Eye (tissue), 1 donor: ENCODE results near the gene WDR74.
"Not testable (repeated sequence)": the region's sequence is repeated elsewhere in the genome, so short reads cannot be mapped to it uniquely, and the experiment has no call there.

ENCODE experiments used
- DNase-seq: peaks from one replicate; pipeline ENCODE4 v3.0.0-alpha.2; 2015

WDR74 gene

DNA sequence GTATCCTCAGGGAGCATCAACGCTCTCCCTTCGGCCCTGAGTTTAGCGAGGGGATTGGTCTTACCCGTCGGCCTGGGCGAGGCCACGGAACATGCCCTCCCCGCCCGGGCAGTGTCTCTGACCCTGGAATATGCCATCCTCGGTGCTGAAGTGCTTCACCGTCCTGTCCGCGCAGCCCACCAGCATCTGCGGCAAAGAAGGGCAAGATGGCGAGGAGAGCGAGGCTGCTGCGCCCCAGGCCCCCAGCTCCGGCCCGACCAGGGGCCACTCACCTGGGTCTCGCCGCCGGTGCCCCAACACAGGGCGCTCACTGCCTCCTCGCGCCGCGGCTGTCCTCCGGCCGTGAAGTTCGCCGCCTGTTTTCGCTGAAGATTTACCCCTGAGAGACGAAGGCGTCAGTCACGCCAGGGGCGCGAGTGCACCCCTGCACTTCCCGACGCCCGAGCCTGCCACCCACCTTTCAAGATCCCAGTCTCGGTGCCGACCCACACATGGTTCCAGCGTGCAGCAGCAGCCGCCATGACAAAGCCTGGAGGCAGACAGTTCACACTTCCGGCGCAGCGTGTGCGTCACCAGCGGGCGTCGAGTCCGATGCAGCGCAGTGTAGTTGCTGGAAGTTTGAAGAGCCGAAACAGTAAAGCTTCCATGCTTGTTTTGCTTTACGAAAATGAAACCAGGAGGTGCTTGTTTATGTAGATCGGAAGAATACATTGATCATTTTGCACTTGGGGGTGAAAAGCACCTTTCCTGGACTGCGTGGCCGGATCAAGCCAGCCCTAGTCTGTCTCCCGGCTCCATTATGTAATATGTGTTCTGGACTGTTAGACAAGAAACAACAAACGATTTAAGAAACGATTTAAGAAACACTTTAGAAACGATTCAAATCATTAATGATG is at the start of gene WDR74:
Gene WDR74, minus strand, starts transcription at position 541 of the 896 bp plus-strand sequence. Its CDS starts 20 bp downstream, at position 521.
- peak; percentile 98 for DNase-seq

DNA sequence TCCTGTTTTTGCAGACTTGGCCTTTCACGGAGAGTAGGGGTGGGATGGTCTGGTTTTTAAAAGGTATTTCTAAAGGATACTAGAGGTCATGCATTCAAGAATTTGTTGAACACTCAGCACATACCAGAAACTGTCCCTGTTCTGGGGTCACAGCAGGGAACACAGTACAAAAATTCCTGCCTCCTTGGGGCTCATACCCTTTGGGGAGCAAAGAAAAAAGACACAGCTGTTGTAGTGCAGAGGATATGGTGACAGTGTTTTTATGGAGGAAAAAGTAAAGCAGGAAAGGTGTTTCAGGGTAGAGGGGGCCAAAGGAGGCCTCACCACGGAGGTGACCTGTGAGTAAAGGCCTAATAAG is 49.7 kb upstream of the WDR74 start:
- DNase-seq = no peak

DNA sequence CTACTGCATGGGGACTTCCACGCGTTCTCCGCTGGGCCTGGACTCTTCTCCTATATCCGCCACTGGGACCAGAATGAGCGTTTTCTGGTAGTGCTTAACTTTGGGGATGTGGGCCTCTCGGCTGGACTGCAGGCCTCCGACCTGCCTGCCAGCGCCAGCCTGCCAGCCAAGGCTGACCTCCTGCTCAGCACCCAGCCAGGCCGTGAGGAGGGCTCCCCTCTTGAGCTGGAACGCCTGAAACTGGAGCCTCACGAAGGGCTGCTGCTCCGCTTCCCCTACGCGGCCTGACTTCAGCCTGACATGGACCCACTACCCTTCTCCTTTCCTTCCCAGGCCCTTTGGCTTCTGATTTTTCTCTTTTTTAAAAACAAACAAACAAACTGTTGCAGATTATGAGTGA is 49.0 kb upstream of the WDR74 start:
- DNase-seq = no peak

DNA sequence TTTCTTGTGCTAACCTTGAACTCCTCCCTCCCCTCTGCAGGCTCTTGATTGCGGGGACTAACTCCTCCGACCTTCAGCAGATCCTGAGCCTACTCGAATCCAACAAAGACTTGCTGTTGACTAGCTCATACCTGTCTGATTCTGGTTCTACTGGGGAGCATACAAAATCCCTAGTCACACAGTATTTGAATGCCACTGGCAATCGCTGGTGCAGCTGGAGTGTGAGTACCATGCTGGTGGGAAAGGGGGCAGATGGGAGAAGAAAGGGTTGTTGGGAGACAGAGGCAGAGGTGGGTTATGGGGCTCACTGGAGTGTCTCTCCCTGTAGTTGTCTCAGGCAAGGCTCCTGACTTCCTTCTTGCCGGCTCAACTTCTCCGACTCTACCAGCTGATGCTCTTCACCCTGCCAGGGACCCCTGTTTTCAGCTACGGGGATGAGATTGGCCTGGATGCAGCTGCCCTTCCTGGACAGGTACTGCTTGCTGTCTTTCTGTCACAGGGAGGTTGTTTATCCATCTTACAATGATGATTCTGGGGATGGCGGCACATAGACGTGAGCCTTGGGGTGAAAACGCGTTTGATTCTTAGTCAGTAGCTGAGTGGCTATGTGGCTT is 45.9 kb upstream of the WDR74 start:
- no peak for DNase-seq

- no peak for DNase-seq
Observed at GRCh38 chr11:62883673-62884072, 44.3 kb upstream of the WDR74 start.

DNA sequence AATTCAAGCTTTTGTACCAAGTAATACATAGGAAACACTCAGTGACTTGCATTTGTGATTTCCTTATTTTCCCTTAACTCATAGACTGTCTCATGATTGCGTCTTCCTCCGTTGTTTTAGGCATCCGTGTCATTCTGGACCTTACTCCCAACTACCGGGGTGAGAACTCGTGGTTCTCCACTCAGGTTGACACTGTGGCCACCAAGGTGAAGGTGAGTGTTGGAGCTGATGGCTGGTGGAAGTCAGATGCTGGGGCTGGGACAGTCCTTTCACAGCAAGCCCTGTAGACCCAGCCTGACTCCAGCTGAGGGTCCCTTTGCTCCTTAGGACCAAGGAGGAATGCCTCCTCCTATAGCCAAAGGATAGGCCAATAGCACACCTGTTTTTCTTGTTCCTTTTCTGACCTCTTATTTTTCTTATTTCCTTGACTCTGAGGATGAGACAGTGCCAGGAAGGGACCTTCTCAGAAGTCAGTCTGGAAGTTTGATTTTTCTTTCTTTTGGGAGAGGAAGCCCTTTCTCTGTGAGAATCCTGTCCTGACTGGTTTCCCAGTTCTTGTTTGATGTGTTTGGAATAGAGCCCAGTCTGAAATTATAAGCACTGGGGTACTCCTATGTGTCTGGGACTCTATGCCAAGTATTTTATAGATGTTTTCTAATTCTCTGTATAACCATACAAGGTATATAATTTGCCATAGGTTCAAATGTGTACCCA is 43.6 kb upstream of the WDR74 start:
- no peak for DNase-seq

DNA sequence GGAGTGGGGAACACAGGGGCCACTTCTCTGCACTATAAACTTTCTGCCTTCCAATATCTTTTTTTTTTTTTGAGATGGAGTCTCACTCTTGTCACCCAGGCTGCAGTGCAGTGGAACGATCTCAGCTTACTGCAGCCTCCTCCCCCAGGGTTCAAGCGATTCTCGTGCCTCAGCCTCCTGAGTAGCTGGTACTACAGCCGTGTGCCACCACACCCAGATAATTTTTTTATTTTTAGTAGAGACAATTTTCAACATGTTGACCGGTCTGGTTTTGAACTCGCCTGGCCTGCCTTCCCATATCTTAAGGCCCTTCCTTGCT is 43.0 kb upstream of the WDR74 start:
- DNase-seq = no peak

DNA sequence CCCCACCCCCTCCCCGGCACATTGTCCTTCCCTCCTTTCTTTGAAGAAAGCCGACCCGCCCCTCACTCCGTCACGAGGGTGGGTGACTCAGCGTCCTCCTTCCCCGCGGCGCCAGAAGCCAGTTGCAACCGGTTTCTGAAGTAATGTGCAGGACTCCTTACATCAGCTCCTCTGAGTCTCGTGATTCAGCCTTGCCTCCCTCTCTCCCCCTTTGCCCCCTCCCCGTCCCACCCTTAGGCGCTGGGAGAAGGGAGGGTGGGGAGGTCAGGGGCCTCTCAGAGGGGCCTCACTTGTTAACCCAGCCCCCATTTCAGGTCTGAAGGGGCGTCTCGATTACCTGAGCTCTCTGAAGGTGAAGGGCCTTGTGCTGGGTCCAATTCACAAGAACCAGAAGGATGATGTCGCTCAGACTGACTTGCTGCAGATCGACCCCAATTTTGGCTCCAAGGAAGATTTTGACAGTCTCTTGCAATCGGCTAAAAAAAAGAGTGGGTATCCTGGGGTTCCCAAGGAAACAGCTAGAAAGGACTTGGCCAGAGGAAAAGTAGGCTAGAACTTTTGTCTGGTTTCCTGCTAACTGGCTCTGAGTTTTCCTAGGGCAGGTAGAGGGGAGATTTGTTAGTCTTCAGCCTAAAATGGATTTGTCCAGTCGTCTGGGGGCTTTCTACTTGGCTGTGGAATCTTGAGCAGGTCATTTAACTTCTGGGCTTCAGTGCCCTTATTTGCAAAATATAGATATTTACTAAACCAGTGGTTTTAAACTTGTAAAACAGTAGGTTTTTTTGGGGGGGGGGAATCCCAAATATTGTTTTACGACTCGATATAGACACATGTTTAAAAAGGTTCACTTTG is 42.4 kb upstream of the WDR74 start:
- peak; percentile 97 for DNase-seq

DNA sequence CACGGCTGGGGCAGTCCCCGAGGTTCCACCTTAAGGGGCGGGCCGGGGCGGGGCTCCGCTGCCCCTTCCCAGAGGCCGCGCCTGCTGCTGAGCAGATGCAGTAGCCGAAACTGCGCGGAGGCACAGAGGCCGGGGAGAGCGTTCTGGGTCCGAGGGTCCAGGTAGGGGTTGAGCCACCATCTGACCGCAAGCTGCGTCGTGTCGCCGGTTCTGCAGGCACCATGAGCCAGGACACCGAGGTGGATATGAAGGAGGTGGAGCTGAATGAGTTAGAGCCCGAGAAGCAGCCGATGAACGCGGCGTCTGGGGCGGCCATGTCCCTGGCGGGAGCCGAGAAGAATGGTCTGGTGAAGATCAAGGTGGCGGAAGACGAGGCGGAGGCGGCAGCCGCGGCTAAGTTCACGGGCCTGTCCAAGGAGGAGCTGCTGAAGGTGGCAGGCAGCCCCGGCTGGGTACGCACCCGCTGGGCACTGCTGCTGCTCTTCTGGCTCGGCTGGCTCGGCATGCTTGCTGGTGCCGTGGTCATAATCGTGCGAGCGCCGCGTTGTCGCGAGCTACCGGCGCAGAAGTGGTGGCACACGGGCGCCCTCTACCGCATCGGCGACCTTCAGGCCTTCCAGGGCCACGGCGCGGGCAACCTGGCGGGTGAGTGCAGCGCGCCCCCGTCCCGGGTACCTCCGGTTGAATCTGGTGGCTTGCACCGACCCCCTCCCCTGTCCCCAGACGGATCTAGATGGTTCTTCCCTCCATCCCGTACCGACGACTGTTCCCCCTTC is 41.6 kb upstream of the WDR74 start, which contains the start of gene SLC3A2:
Gene SLC3A2, plus strand, starts transcription at position 94 of the 776 bp plus-strand sequence. Its CDS starts 128 bp downstream, at position 222.
- DNase-seq = peak; percentile 95

DNA sequence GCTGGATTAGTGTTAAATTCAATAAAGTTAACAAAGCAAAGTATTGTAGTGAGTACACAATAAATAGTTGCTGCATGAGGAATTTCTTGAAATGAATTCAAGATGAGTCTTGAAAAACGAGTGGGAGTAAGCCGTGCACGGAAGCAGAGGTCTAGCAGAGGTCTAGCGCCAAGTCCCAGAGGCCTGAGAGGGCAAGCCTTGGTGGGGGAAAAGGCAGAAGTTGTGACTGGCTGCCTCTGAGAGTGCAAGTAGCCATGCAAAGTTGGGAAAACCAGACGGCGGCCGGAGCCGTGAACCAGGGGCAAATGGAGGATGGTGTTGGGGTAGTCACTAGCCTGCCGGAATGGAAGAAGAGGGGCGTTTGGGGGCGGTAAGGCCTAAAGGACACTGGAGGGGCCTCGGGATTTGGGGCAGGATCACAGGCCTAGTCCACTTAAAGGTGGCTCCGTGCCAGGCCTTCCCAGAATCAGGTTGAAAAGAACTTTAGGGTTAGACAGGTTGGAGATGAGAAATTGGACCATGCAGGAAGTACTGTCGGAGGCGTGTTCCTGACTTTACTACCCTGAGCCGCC is 40.9 kb upstream of the WDR74 start:
- DNase-seq = no peak

GRCh38 chr11:62879235-62879978 is 40.0 kb upstream of the WDR74 start:
- no peak for DNase-seq

DNA sequence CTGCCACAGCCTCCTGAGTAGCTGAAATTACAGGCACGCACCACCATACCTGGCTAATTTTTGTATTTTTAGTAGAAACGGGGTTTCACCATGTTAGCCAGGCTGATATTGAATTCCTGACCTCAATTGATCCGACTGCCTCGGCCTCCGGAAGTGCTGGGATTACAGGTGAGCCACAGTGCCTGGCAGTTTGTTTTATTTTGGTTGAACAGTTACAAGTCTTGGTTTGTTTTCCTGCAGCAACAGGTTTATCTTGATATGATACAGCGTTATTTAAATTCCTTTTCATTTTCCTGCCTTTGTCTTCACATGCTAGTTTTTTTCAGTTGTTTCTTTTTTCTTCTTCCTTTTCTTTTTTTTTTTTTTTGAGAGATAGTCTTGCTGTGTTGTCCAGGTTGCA is 37.3 kb upstream of the WDR74 start:
- no peak for DNase-seq

GRCh38 chr11:62875698-62876478 is 36.5 kb upstream of the WDR74 start:
- no peak for DNase-seq

DNA sequence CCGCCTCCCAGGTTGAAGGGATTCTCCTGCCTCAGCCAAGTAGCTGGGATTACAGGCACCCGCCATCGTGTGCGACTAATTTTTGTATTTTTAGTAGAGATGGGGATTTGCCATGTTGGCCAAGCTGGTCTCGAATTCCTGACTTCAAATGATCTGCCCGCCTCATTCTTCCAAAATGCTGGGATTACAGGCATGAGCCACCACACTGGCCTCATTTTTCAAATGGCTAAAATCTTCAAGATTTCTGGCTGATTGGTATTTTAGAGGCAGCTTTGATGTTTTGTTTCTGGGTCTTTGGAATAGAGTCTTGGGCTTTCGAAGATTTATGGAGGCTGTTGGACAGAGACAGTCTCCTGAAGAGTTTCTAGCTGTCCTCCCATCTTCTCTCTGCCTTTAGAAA is 35.5 kb upstream of the WDR74 start:
- no peak for DNase-seq

DNA sequence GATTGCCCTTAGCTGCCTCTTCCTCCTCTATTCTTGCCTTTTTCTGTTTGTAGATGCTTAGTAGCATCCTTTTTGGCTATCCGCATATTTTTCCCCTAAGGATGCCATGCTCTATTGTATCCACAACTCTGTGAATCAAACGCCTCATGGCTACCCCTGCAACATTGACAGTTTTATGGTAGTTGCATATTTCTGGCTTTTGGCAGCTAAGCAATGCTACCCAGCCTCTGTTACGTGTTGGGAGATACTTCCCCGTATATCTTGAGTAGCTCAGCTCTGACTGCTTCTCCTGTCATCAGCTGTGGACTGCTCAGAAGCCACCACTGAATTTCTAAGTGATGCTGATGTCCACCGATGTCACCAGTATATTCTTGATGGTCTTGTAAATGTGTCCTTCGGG is 26.2 kb upstream of the WDR74 start:
- no peak for DNase-seq

GRCh38 chr11:62863687-62864335 is 24.4 kb upstream of the WDR74 start:
- DNase-seq = no peak

GRCh38 chr11:62861564-62862192 is 22.3 kb upstream of the WDR74 start:
- DNase-seq = not testable (repeated sequence)

DNA sequence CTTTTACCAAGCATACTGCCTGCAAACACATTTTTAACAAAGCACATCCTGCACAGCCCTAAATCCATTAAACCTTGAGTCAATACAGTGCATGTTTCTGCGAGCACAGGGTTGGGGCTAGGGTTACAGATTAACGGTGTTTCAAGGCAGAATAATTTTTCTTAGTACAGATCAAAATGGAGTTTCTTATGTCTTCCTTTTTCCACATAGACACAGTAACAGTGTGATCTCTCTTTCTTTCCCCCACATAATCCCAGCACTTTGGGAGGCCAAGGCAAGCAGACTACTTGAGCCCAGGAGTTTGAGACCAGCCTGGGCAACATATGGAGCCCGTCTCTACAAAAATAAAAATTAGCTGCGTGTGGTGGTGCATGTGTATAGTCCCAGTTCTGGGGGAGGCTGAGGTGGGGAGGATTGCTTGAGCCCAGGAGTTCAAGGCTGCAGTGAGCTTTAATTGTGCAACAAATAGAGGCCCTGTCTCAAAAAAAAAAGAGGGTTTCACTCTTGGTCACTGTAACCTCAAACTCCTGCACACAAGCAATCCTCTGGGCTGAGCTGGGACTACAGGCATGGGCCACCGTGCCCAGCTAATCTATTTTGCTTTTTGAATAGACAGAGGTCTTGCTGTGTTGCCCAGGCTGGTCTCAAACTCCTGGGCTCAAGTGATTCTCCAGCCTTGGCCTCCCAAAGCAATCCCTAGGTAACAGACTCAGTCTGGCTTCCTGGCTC is 21.6 kb upstream of the WDR74 start:
- DNase-seq = no peak
